ENCODE measurements around the gene SNAPC1.
"Not testable (repeated sequence)": the region's sequence is repeated elsewhere in the genome, so short reads cannot be mapped to it uniquely, and the experiment has no call there.

SNAPC1 gene

GRCh38 chr14:61750708-61751474, 11.3 kb upstream of the SNAPC1 start:
- DNase-seq: peak; percentile 70 to 71

GRCh38 chr14:61751475-61751989, 10.7 kb upstream of the SNAPC1 start:
- DNase-seq: no peak

- no peak for DNase-seq
Measured at GRCh38 chr14:61752626-61753025, 9.6 kb upstream of the SNAPC1 start.

GRCh38 chr14:61753631-61754030, 8.6 kb upstream of the SNAPC1 start:
- no peak for DNase-seq

- DNase-seq: no peak
Measured at GRCh38 chr14:61754627-61755381, 7.4 kb upstream of the SNAPC1 start.

GRCh38 chr14:61755382-61755742, 6.9 kb upstream of the SNAPC1 start:
- DNase-seq: not testable (repeated sequence)

- DNase-seq: no peak
Measured at GRCh38 chr14:61756135-61756534, 6.1 kb upstream of the SNAPC1 start.

- no peak for DNase-seq
Measured at GRCh38 chr14:61759878-61760277, 2.3 kb upstream of the SNAPC1 start.

GRCh38 chr14:61761557-61761956, 663 bp upstream of the SNAPC1 start:
- no peak for DNase-seq

- no peak for DNase-seq
Measured at GRCh38 chr14:61764342-61765122, 2.3 kb downstream of the SNAPC1 start.

GRCh38 chr14:61765225-61765943, 3.2 kb downstream of the SNAPC1 start:
- DNase-seq: no peak

GRCh38 chr14:61766151-61766550, 3.9 kb downstream of the SNAPC1 start:
- DNase-seq: no peak

- no peak for DNase-seq
Measured at GRCh38 chr14:61768240-61768639, 6.0 kb downstream of the SNAPC1 start.

GRCh38 chr14:61769893-61770292, 7.7 kb downstream of the SNAPC1 start:
- no peak for DNase-seq

GRCh38 chr14:61774861-61775260, 12.6 kb downstream of the SNAPC1 start:
- no peak for DNase-seq

GRCh38 chr14:61780125-61780524, 17.9 kb downstream of the SNAPC1 start:
- DNase-seq: no peak

GRCh38 chr14:61797309-61797708, 35.1 kb downstream of the SNAPC1 start:
- DNase-seq: no peak

GRCh38 chr14:61802010-61802568, 39.9 kb downstream of the SNAPC1 start:
- DNase-seq: no peak

- DNase-seq: no peak
Measured at GRCh38 chr14:61803755-61804154, 41.5 kb downstream of the SNAPC1 start.

- no peak for DNase-seq
Measured at GRCh38 chr14:61805451-61805850, 43.2 kb downstream of the SNAPC1 start.

GRCh38 chr14:61811882-61812346, 49.7 kb downstream of the SNAPC1 start:
- no peak for DNase-seq

Data from activated CD4-positive, alpha-beta T cell treated with anti-CD3 and anti-CD28 coated beads for 4 hours (primary cell).